ENCODE data around the gene BRMS1. TPM values are rescaled to one million over a fixed set of nuclear protein-coding genes. Genes with fewer than 3 reads are reported as not detected.
A peak's percentile ranks its signal among the peaks of the same experiment; 100 is the strongest.

BRMS1 gene
- total RNA-seq, 2 donors from 2014 or later: 19.2 to 33.3 TPM

DNA sequence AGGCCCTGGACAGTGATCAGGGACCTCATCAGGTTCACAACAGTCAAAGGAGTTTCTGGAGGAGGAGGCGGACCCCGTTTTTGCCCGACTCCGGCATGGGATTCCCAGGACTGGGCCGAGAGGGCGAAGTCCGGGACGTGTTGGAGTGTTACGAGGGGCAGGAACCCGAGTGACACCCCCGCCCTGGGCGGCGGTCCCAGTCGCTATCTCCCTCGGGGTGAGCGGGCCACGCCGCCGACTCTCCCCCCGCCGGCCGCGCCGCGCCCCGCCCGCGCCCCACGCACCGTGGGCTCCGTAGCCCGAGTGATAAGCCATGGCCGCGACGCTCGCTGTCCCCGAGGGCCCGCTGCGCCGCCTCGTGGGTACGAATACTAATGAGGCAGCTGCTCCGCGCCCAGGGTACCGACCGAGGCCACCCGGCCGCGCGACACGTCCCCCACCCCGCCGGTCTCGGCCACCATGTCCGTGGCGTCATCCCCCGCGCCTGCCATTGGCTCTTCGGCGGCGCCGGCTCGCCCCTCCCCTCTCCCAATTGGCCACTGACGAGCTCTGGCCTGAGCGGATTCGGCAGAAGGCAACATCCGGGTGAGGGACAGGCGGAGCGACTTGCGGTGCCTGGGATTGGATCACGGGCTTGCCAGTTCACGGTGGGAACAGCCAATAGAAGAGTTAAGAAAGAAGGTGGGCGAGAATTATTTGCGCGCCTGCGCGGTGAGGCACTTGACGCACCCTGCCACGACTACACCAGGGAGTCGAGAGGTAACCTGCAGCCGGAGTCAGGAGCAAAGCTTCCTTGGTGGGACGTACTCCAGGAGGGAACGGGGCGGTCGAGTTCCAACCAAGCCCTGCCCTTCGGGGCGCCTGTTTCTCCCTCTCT lies 56.0 kb downstream of the BRMS1 start, which contains the start of gene YIF1A:
YIF1A (minus strand) TSS at position 473 of the 877 bp plus-strand sequence; CDS start at position 315, 158 bp downstream.
- Histone ChIP-seq H3K27ac (peak within 1 kb of the TSS; percentile 92 to 96), H3K27me3 (peaks cover 0 to 11% of the 10 kb centered on the region in 2 donors), H3K9me3 (no peaks in the 10 kb centered on the region), H3K36me3 (peaks cover 8% of the 10 kb centered on the region), H3K4me1 (peaks cover 0 to 47% of the 10 kb centered on the region in 2 donors), H3K4me3 (peak within 1 kb of the TSS; percentile 67 to 90)
- DNase-seq (ENCODE audit: low spot score): peak; percentile 100
- TF ChIP-seq, protein P1, sequence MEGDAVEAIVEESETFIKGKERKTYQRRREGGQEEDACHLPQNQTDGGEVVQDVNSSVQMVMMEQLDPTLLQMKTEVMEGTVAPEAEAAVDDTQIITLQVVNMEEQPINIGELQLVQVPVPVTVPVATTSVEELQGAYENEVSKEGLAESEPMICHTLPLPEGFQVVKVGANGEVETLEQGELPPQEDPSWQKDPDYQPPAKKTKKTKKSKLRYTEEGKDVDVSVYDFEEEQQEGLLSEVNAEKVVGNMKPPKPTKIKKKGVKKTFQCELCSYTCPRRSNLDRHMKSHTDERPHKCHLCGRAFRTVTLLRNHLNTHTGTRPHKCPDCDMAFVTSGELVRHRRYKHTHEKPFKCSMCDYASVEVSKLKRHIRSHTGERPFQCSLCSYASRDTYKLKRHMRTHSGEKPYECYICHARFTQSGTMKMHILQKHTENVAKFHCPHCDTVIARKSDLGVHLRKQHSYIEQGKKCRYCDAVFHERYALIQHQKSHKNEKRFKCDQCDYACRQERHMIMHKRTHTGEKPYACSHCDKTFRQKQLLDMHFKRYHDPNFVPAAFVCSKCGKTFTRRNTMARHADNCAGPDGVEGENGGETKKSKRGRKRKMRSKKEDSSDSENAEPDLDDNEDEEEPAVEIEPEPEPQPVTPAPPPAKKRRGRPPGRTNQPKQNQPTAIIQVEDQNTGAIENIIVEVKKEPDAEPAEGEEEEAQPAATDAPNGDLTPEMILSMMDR (IDR thresholded peaks at IDR 0.05): no peak

DNA sequence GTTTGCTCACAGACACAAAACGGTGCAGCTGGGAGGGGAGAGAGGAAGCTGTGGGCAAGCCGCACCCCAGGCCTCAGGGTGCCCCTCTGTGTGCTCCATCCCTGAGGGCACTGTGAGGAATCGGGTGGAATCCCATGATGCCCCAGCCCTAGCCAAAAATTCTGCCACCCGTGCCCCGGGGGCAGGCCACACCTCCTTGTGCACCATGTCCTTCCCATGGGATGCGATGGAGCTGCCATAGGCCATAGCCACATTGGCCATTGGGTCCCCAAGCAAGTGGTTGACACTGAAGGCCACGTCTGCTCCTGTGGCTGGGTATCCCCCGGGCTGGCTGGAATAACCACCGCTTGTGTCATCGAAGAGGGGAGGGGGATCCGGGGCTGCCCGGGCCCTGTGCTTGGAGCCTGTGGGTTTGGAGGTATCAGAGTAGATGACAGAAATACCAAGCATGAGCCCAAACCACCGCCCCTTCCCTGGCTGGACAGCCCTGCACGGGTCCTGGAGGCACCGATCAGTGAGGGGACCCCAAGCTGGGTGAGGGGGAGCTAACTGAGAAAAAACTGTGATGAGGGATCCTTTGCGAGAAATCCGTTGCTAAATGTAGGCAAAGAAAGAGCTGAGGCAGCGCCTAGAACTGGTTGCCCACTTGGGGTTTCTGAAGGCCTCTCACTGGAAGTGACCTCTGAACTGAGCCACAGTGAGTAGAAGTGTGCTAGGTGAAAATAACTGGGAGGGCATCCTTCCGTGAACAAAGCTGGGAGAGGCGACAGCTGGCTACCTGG lies 56.8 kb downstream of the BRMS1 start:
- Histone ChIP-seq H3K9me3 (no peaks in the 10 kb centered on the region), H3K4me1 (peaks cover 0 to 47% of the 10 kb centered on the region in 2 donors), H3K27ac (peak overlapping the region; percentile 92 to 96), H3K27me3 (peaks cover 0 to 11% of the 10 kb centered on the region in 2 donors), H3K36me3 (peaks cover 8% of the 10 kb centered on the region), H3K4me3 (peak overlapping the region; percentile 67 to 90)
- DNase-seq (ENCODE audit: low spot score): no peak
- TF ChIP-seq, protein P1 (IDR thresholded peaks at IDR 0.05): no peak

Other genes starting within 250 kb of the BRMS1 start
- gene KLC2, start 87.4 kb downstream of the BRMS1 start, total RNA-seq: 10 to 100 TPM; 17.7 to 29.6 TPM
- gene RAB1B, start 76.5 kb downstream of the BRMS1 start, total RNA-seq: 100 to 1,000 TPM in 1 of 2 donors, 10 to 100 TPM in 1; 95.6 to 115 TPM
- gene CNIH2, start 66.9 kb downstream of the BRMS1 start, total RNA-seq: not detected
- 100 to 1,000 TPM in 1 of 2 donors, 10 to 100 TPM in 1; 68.1 to 100 TPM for gene YIF1A, start 56.0 kb downstream of the BRMS1 start, total RNA-seq
- 1 to 10 TPM; 1.4 to 5.5 TPM for gene TMEM151A, start 53.2 kb downstream of the BRMS1 start, total RNA-seq
- gene CD248, start 28.1 kb downstream of the BRMS1 start, total RNA-seq: 10 to 100 TPM in 1 of 2 donors, 1 to 10 TPM in 1; 7.6 to 10.7 TPM
- gene RIN1, start 8.7 kb downstream of the BRMS1 start, total RNA-seq: 1 to 10 TPM; 1.0 to 5.9 TPM
- gene B4GAT1, start 2.5 kb upstream of the BRMS1 start, total RNA-seq: 10 to 100 TPM; 61.1 to 64.3 TPM
- 10 to 100 TPM; 16.9 to 19.9 TPM for gene SLC29A2, start 26.7 kb upstream of the BRMS1 start, total RNA-seq
- gene NPAS4, start 75.9 kb upstream of the BRMS1 start, total RNA-seq: under 1 TPM in 1 of 2 donors, not detected in 1; 0.19 TPM
- gene MRPL11, start 93.7 kb upstream of the BRMS1 start, total RNA-seq: 10 to 100 TPM; 33.1 to 54.4 TPM
- 10 to 100 TPM; 12.7 to 20.7 TPM for gene PELI3, start 121.8 kb upstream of the BRMS1 start, total RNA-seq
- gene DPP3, start 135.3 kb upstream of the BRMS1 start, total RNA-seq: 10 to 100 TPM in 1 of 2 donors, 1 to 10 TPM in 1; 8.2 to 11.1 TPM
- gene BBS1, start 165.5 kb upstream of the BRMS1 start, total RNA-seq: 10 to 100 TPM; 37.0 to 38.7 TPM
- gene ZDHHC24, start 200.9 kb upstream of the BRMS1 start, total RNA-seq: 10 to 100 TPM; 10.9 to 16.5 TPM
- gene ACTN3, start 201.8 kb upstream of the BRMS1 start, total RNA-seq: not detected
- 100 to 1,000 TPM in 1 of 2 donors, 10 to 100 TPM in 1; 79.1 to 124 TPM for gene CTSF, start 223.5 kb upstream of the BRMS1 start, total RNA-seq
- gene CCDC87, start 248.0 kb upstream of the BRMS1 start, total RNA-seq: under 1 TPM; 0.26 to 0.86 TPM
- 10 to 100 TPM; 13.8 to 18.6 TPM for gene CCS, start 248.1 kb upstream of the BRMS1 start, total RNA-seq